ENCODE measurements around the gene EML6.

DNA sequence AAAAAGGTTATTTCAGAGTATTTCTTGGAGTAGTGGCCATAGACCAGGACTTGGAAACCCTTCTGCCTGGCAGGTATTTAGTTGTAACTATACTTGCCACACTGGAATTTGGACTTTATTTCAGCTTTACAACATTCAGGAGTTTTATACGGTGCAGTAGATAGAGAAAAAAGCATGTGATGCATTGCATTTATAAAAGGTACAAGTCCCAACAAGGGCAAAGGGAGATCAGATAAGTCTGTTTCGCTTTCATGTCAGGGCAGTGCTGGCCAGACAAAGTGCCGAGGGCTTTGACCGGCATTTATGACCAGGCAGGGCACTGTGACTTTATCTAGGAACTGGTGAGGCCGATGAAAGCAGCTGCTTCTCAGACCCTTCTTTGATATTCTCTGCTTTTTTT lies 181.4 kb downstream of the EML6 start:
- TF ChIP-seq POLR2AphosphoS5 (IDR thresholded peaks at IDR 0.05) (peak; percentile 81), POLR2A (IDR thresholded peaks at IDR 0.05) (no peak)
